DMS79 treated with DMSO at 0.1 percent for 48 hours (cell line): ENCODE data around the gene CNKSR1.

Experiments
- DNase-seq: peaks from one replicate; lab custom pipeline; 2025; lab: John Stamatoyannopoulos, UW

Gene CNKSR1

DNA sequence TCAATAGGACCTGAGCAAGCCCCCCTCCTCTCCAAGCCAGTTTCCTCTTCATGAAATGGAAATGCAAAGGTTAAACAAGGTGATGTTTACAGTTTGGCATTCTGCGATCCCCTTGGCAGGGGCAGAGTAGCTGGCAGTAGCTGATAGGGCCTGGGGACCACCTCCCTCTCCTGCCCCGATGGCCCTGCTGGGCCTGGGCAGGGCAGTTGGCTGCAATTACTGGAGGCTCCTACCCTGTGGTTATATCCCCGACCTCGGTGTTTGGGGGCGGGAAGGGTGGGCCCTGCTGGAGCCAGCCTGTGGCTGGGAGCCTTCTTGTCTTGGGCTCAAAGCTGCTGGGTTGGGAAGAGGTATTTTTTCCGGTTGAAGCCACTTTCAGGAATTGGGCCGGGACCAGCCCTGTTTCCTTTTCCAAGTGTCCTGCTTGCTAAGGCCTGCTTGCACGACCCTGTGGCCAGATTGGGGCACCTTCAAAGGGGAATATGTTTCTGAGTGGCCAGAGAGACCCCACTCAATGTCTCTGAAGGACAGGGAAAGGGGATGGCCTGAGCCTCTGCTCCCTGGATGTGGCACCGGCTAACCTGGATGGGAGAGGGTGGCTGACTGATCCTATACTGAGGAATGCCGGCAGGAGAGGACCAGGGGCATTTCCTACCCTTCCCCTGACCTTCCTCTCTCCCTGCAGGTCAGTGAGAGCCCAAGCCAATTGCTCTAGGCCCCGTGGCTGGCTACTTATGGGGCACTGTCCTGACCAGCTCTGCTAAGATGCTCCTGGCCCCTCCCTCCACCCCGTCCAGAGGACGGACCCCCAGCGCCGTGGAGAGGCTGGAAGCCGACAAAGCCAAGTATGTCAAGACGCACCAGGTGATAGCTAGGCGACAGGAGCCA lies 16.5 kb upstream of the CNKSR1 start:
- no peak for DNase-seq

GRCh38 chr1:26161415-26162219 lies 15.7 kb upstream of the CNKSR1 start:
- DNase-seq = peak; percentile 59

DNA sequence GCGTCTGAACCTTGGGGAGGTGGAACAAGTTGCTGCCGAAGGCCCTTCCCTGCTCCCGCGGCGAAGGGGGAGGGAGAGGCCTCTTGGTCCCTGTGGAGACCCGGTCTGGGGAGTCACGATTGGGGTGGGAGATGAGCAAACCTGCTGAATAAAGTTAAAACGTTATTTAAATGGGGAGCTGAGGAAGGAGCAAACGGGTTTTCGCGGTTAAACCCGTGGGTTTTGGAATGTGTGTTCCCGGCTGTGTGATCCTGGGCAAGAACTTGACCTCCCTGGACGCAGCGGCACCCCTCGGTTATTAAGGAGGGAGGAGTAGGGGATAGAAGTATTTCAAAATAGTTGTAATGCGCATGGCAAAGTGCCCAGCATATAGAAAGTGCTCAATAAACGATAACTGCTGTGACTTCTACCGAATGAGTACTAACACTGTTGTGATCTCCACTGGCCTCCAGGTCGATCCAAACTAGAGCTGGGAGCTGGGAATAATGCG lies 15.0 kb upstream of the CNKSR1 start:
- no peak for DNase-seq

DNA sequence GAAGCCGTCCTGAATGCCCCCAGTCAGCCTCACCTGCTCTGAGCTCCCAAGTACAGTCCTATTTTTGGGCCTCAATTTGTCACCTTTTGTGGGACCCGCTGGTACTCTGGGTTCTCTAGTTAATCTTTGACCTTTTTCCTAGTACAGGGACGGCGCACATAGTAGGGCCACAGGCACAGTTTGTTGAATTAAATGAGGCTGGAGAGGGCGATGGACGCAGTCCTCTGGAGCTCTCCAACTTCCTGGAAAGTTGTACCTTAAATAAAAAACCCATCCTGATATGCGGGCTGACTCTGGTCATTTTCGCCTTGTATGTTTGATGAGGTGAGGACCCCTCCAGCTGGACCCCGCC lies 13.6 kb upstream of the CNKSR1 start:
- DNase-seq = no peak

DNA sequence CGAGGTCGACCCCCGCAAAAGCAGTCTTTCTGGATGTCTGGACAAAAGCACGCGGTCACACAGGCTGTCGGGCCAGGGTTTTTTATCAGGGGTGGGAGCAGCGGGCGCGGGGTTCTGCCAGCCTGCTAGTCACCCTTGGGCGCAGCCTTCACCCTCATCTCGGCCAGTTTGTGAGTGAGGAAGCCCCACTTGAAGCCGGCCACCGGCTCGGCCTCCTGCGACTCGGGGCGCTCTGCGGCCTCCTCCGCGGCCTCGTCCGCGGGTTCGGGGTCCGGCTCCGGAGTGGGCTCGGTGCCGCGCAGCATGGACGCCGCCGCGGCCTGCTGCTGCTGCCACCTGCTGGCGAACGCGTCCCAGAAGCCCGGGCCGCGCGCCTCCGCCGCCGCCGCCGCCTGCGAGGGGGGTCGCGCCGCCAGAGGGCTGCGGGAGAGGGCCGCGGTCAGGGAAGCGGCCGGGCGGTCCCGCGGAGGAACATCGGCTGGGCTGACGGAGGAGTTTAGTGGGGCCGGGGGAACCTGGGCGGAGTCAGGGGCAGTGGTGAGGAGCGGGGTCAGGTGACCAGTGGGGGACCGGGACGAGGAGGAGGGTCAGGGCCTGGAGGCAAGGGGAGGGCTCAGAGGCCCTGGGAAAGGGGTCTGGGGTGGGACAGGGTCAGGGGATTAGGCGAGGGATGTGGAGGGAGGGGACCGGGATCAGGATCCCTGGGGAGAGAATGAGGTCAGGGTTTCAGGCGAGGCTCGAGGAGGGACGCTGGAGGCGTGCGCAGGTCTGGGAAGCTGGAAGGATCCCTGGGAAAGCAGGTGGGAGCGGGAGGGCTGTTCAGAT lies 13.0 kb upstream of the CNKSR1 start:
- DNase-seq = no peak

- no peak for DNase-seq
Observed at GRCh38 chr1:26164861-26165842, 12.1 kb upstream of the CNKSR1 start.

- DNase-seq = no peak
Observed at GRCh38 chr1:26166719-26167281, 10.5 kb upstream of the CNKSR1 start.

GRCh38 chr1:26168410-26169197 lies 8.7 kb upstream of the CNKSR1 start, which contains the start of gene C1orf232:
TSS of gene C1orf232 (minus strand) at chr1:26168963. CDS start at chr1:26168499, 464 bp downstream.
- DNase-seq = peak; percentile 88

DNA sequence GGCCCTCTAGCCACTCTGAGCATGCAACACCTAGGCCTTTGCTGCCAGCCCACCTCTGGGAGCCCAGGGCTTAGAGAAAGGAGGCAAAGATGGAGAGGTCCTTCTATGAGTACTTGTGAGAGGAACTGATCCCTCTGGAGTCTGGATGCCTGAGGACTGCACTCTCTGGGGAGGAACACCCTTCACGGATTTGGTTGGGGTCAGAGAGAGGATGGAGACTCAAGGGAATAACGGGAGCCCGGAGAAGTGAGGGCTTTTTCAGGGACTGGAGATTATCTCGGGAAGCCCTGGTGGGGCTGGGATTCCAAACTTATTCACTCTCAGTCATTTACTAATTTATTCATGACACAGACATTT lies 8.1 kb upstream of the CNKSR1 start:
- DNase-seq = no peak

DNA sequence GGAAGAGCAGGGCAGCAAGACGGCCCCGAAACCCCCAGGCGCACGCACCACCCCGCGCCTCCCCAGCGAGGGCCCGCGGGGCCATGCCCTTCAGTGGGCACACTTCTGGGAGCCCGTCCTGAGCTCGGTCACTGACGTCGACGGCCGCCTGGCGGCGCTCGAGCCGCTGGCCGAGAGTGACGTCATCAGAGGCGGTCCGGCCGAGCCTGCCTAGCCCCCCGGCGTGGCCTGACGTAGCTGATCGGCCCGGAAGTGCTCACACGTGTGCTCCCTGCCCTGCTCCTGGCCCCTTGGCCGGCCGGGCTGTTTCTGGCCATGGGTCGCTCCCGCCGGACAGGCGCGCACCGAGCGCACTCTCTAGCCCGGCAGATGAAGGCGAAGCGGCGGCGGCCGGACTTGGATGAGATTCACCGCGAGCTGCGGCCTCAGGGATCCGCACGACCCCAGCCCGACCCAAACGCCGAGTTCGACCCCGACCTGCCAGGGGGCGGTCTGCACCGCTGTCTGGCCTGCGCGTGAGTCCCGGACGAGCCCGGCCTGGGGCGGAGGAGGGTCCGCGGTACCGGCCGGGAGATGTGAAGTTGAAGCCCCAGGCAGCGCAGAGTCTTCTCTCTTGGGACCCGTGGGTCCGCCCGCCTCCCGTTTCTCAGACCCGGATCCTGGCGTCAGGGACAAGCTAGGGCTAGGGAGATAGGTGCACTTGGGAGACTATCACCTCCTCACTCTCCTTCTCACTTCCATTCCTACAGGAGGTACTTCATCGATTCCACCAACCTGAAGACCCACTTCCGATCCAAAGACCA lies 7.4 kb upstream of the CNKSR1 start, which contains the start of gene ZNF593:
Gene ZNF593 (plus strand): TSS at position 240 of the 803 bp plus-strand sequence. CDS start 76 bp downstream, at position 316.
- DNase-seq = peak; percentile 78

DNA sequence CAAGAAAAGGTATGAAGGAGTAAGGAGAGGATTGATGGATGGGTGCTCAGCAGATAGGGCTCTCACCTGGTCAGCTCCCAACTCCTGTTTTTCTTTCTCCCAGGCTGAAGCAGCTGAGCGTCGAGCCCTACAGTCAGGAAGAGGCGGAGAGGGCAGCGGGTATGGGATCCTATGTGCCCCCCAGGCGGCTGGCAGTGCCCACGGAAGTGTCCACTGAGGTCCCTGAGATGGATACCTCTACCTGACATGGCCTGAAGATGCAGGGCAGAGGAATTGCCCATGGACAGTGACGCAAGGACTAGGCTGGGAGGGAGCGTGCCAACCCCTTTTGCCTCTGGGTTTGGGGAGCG lies 6.8 kb upstream of the CNKSR1 start:
- DNase-seq = peak; percentile 13

DNA sequence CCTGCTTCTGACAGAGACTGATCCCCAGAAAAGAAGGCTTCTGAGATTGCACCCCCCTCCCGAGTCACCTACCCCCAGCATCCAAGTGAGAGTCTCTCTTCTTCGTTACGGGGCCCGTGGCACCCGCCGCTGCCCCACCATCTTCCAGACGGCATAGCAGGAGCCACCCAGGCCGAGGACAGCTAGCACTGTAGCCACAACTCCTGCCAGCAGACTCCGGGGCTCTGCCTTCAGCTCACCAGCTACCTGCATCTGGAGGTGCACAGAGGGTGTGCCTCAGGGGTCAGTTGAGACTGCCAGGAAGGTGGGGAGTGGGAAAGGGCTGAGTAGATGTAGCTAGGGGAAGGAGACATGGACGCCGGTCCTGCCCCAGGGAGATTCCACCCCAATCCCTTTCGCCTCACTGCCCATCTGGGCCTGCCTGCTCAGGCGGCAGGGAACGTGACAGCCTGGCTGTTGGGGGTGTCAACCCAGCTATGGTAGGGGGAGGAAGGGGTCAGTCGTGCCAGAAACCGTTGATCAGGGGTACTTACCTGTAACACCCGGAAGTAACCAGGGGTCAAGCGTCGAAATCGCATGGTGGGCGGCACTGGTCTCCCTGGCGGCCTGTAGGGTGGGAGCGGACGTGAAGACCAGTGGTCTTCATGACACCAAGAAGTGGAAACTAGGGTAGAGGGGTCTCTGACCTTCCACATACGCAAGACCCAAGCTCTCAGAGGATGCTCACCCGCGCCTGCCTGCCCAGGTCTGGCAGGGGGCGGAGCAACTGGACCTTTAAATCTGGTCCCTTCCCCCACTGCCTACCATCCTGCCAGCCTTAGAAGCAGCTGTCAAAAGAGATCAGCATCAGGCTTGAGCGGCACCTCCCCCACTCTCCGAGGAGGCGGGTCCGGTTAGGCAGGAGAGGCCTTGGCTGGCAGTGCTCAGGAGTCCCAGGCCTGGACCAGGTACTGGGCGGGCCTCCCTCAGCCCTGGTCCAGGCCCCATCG lies 5.9 kb upstream of the CNKSR1 start, which contains the start of gene ZNF593OS:
Gene ZNF593OS (minus strand): TSS at position 749 of the 989 bp plus-strand sequence. CDS start 171 bp downstream, at position 578.
- DNase-seq = no peak

DNA sequence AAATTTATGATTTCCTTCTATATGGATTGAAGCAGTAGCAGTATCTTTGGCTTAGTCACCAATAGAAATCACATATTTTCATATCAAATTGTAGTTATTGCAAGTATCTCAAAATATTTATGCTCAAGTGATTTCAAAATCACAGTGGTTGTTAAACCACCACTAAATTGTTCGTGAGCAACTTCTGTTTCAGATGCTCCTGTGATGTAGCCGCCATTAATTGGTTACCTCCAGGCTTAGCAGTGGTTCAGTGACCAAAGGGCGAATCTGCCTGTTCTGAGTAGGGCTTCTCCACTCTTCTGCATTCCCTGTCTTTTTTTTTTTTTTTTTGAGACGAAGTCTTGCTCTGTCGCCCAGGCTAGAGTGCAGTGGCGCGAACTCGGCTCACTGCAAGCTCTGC lies 1.9 kb upstream of the CNKSR1 start:
- no peak for DNase-seq

- DNase-seq = no peak
Observed at GRCh38 chr1:26180010-26180506, 2.8 kb downstream of the CNKSR1 start.

GRCh38 chr1:26181586-26182382 lies 4.5 kb downstream of the CNKSR1 start:
- DNase-seq = no peak

- no peak for DNase-seq
Observed at GRCh38 chr1:26182383-26182696, 5.0 kb downstream of the CNKSR1 start.

DNA sequence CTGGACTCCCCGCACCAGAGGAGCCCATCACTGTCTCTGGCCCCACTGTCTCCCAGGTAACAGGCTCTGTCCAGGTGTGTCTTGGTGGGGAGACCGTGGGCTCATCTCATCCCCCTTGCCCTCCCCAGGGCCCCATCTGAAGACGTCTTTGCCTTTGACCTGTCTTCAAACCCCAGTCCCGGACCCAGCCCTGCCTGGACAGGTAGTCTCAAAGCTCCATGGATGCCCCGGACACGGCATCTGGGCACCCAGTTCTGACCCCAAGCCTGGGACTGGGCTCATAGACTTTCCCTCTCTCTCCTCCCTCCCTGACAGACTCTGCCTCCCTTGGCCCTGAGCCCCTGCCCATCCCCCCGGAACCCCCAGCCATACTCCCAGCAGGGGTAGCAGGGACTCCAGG lies 6.8 kb downstream of the CNKSR1 start:
- no peak for DNase-seq
